Natural killer cell (primary cell): ENCODE measurements around the gene GNG7. TPM values are rescaled to one million over a fixed set of nuclear protein-coding genes. Genes with fewer than 3 reads are reported as not detected.

Source experiments
- ATAC-seq, 3 donors: fragments of 150-1000 bp in 2 of 3; fragments of 200-7000 bp in 1 of 3; cut with Tn5 transposase; 1 replicate in 1 of 3; 2 replicates in 2 of 3; pipeline ENCODE4 v1.10.0; 2021; ENCODE audit warnings: mild to moderate bottlenecking in 2 of 3, moderate library complexity in 2 of 3
- DNase-seq, 2 donors: peaks; one replicate each; pipeline versions ENCODE4 v3.0.0 to v3.0.0-alpha.2; 2013 to 2021; ENCODE audit warnings: mixed read lengths in 1 of 2
- H3K27ac ChIP-seq: one replicate; pipeline ENCODE4 v1.5.1; 2013; ENCODE audit warnings: mild to moderate bottlenecking, low read length
- H3K27me3 ChIP-seq: one replicate; pipeline ENCODE4 v1.6.1; 2013; ENCODE audit warnings: low read length; ENCODE audit not compliant: control insufficient read depth, insufficient read depth
- H3K36me3 ChIP-seq: one replicate; pipeline ENCODE4 v1.6.1; 2013; ENCODE audit warnings: low read length; ENCODE audit not compliant: control insufficient read depth, insufficient read depth
- H3K4me1 ChIP-seq: one replicate; pipeline ENCODE4 v1.6.1; 2013; ENCODE audit warnings: low read length; ENCODE audit not compliant: control insufficient read depth, insufficient read depth
- H3K4me3 ChIP-seq: one replicate; pipeline ENCODE4 v1.5.1; 2013; ENCODE audit warnings: low read length
- H3K9me3 ChIP-seq: one replicate; pipeline ENCODE4 v1.6.1; 2013; ENCODE audit warnings: low read length; ENCODE audit not compliant: control insufficient read depth, insufficient read depth
- H3K27ac Mint-ChIP-seq, 2 donors: one replicate each; pipeline ENCODE4 v1.8.0; 2022; ENCODE audit warnings: mild to moderate bottlenecking in 2 of 2, mixed read lengths in 2 of 2, moderate library complexity in 1 of 2
- H3K27me3 Mint-ChIP-seq, 2 donors: one replicate each; pipeline ENCODE4 v1.8.0; 2022; ENCODE audit warnings: low read depth in 2 of 2, mixed read lengths in 2 of 2
- H3K36me3 Mint-ChIP-seq: one replicate; pipeline ENCODE4 v1.8.0; 2022; ENCODE audit warnings: mixed read lengths
- H3K4me1 Mint-ChIP-seq, 2 donors: one replicate each; pipeline ENCODE4 v1.8.0; 2022; ENCODE audit warnings: mixed read lengths in 2 of 2
- H3K4me3 Mint-ChIP-seq: one replicate; pipeline ENCODE4 v1.8.0; 2022; ENCODE audit warnings: mild to moderate bottlenecking, moderate library complexity, mixed read lengths
- H3K9me3 Mint-ChIP-seq, 2 donors: one replicate each; pipeline ENCODE4 v1.8.0; 2022; ENCODE audit warnings: mixed read lengths in 2 of 2
- CTCF ChIP-seq: fragments of 200-600 bp; IDR thresholded peaks from one replicate; pipeline ENCODE4 v1.8.0; 2022; ENCODE audit warnings: antibody characterized with exemption
- WGBS: methylation state at CpG from one replicate; pipeline ENCODE4 v1.1.7; 2013; ENCODE audit warnings: missing lambda C conversion rate; ENCODE audit not compliant: insufficient coverage; 5-methylcytosine and 5-hydroxymethylcytosine counted together
- intact Hi-C: fragments of 100-400 bp; cut with micrococcal nuclease; formaldehyde crosslinking; loops from one replicate; pipeline ENCODE4 v1.14.2; 2022
- total RNA-seq, 4 donors: library from RNA; stranded (reverse); fragments of 120-200 nt in 1 of 4; gene quantifications; one replicate each; pipeline versions ENCODE4 v1.2.3 to v1.2.4, GENCODE V29; 2013 to 2022

The GNG7 gene
- total RNA-seq, 3 donors from 2014 or later (not counting 1 experiment from before 2014, with no cell fraction given) = 0.75 to 4.8 (median 1.5) TPM

- Mint-ChIP-seq H3K9me3 (no peaks in the 10 kb centered on the region), H3K36me3 (no peaks in the 10 kb centered on the region), H3K27me3 (peaks cover 8 to 10% of the 10 kb centered on the region in 2 donors), H3K4me1 (peaks cover 5% of the 10 kb centered on the region in 2 donors), H3K27ac (no peak overlapping the region), H3K4me3 (no peak overlapping the region)
- Histone ChIP-seq H3K9me3 (no peaks in the 10 kb centered on the region), H3K36me3 (no peaks in the 10 kb centered on the region), H3K27me3 (peaks cover 10% of the 10 kb centered on the region), H3K27ac (no peak overlapping the region), H3K4me3 (no peak overlapping the region), H3K4me1 (peaks cover 13% of the 10 kb centered on the region)
- no peak for DNase-seq
- intact Hi-C loops = no loop called here
- no peak for ATAC-seq
- 61% methylated on average over 15 of the region's 15 CpGs for WGBS
- TF ChIP-seq CTCF = no peak
These were observed 23.8 kb upstream of the GNG7 start for GRCh38 chr19:2726160-2726855.

- no peak overlapping the region for H3K4me3 ChIP-seq
- H3K27me3 ChIP-seq = peaks cover 17% of the 10 kb centered on the region
- H3K36me3 ChIP-seq = no peaks in the 10 kb centered on the region
- no peak overlapping the region for H3K27ac Mint-ChIP-seq
- 72% methylated on average over 7 of the region's 7 CpGs for WGBS
- H3K4me3 Mint-ChIP-seq = no peak overlapping the region
- TF ChIP-seq CTCF = no peak
- peaks cover 5% of the 10 kb centered on the region in 2 donors for H3K4me1 Mint-ChIP-seq
- H3K9me3 ChIP-seq = no peaks in the 10 kb centered on the region
- H3K4me1 ChIP-seq = peaks cover 21% of the 10 kb centered on the region
- intact Hi-C loops = no loop called here
- H3K9me3 Mint-ChIP-seq = no peaks in the 10 kb centered on the region
- peaks cover 8 to 15% of the 10 kb centered on the region in 2 donors for H3K27me3 Mint-ChIP-seq
- H3K27ac ChIP-seq = no peak overlapping the region
- H3K36me3 Mint-ChIP-seq = no peaks in the 10 kb centered on the region
- DNase-seq (no peak), ATAC-seq (no peak)
These were observed 21.7 kb upstream of the GNG7 start for GRCh38 chr19:2724148-2724557.

- intact Hi-C loops = no loop called here
- H3K27me3 ChIP-seq = peaks cover 17% of the 10 kb centered on the region
- H3K4me3 Mint-ChIP-seq = no peak overlapping the region
- H3K9me3 Mint-ChIP-seq = no peaks in the 10 kb centered on the region
- peaks cover 5% of the 10 kb centered on the region in 2 donors for H3K4me1 Mint-ChIP-seq
- no peaks in the 10 kb centered on the region for H3K36me3 Mint-ChIP-seq
- no peak overlapping the region for H3K4me3 ChIP-seq
- no peak overlapping the region for H3K27ac Mint-ChIP-seq
- DNase-seq (no peak), ATAC-seq (no peak)
- H3K9me3 ChIP-seq = no peaks in the 10 kb centered on the region
- no peak for TF ChIP-seq CTCF
- H3K4me1 ChIP-seq = peaks cover 21% of the 10 kb centered on the region
- no peaks in the 10 kb centered on the region for H3K36me3 ChIP-seq
- no peak overlapping the region for H3K27ac ChIP-seq
- H3K27me3 Mint-ChIP-seq = peaks cover 8 to 15% of the 10 kb centered on the region in 2 donors
- WGBS = 92% methylated on average over 14 of the region's 14 CpGs
These were observed 21.3 kb upstream of the GNG7 start for GRCh38 chr19:2723747-2724146.

GRCh38 chr19:2723345-2723715 lies 20.8 kb upstream of the GNG7 start:
- Histone ChIP-seq H3K27ac (no peak overlapping the region), H3K9me3 (no peaks in the 10 kb centered on the region), H3K4me3 (no peak overlapping the region), H3K27me3 (peaks cover 17% of the 10 kb centered on the region), H3K4me1 (peaks cover 21% of the 10 kb centered on the region), H3K36me3 (no peaks in the 10 kb centered on the region)
- no peak overlapping the region for H3K27ac Mint-ChIP-seq
- DNase-seq (no peak), ATAC-seq (no peak)
- no peak overlapping the region for H3K4me3 Mint-ChIP-seq
- no peak for TF ChIP-seq CTCF
- intact Hi-C loops = no loop called here
- 91% methylated on average over 13 of the region's 13 CpGs for WGBS
- peaks cover 8 to 15% of the 10 kb centered on the region in 2 donors for H3K27me3 Mint-ChIP-seq
- H3K36me3 Mint-ChIP-seq = no peaks in the 10 kb centered on the region
- H3K9me3 Mint-ChIP-seq = no peaks in the 10 kb centered on the region
- H3K4me1 Mint-ChIP-seq = peaks cover 5% of the 10 kb centered on the region in 2 donors
